SU-DHL-6 (cell line): ENCODE results near the gene GALNT9.

Experiments
- H2AFZ ChIP-seq: fragments of 200-600 bp; sonication (generic); 2 replicates; pipeline ENCODE4 v1.6.1; 2014; ENCODE audit warnings: low read depth, mild to moderate bottlenecking, moderate library complexity, mixed read lengths, antibody characterized with exemption, low read length; ENCODE audit not compliant: severe bottlenecking
- H3F3A ChIP-seq: fragments of 200-600 bp; shearing (Covaris generic); 2 replicates; pipeline ENCODE4 v1.6.0; 2016; ENCODE audit warnings: antibody characterized with exemption, mild to moderate bottlenecking; ENCODE audit not compliant: insufficient read depth
- H3K27ac ChIP-seq: fragments of 200-600 bp; sonication (generic); 2 replicates; pipeline ENCODE4 v1.5.1; 2016; ENCODE audit warnings: low read depth, mild to moderate bottlenecking, low read length, moderate library complexity, mixed read lengths
- H3K27me3 ChIP-seq: fragments of 200-600 bp; sonication (generic), shearing (Covaris generic); 2 replicates; pipeline ENCODE4 v1.6.0; 2014; ENCODE audit warnings: mild to moderate bottlenecking, low read length
- H3K36me3 ChIP-seq: fragments of 200-600 bp; sonication (generic); 2 replicates; pipeline ENCODE4 v1.6.1; 2014; ENCODE audit warnings: mild to moderate bottlenecking, low read length, mixed read lengths
- H3K4me2 ChIP-seq: fragments of 300-600, 200-600 bp; shearing (Covaris generic), sonication (generic); 2 replicates; pipeline ENCODE4 v1.6.0; 2014; ENCODE audit warnings: low read length, low read depth, mild to moderate bottlenecking; ENCODE audit not compliant: poor library complexity, severe bottlenecking
- H3K4me3 ChIP-seq: fragments of 200-600 bp; sonication (generic); 2 replicates; pipeline ENCODE4 v1.5.1; 2014; ENCODE audit warnings: antibody characterized with exemption, low read length, mild to moderate bottlenecking, mixed read lengths; ENCODE audit not compliant: insufficient read depth, poor library complexity, severe bottlenecking
- H3K79me2 ChIP-seq: fragments of 200-600 bp; sonication (generic); 2 replicates; pipeline ENCODE4 v1.6.1; 2014; ENCODE audit warnings: mild to moderate bottlenecking, low read length, moderate library complexity; ENCODE audit not compliant: insufficient read depth
- H3K9ac ChIP-seq: fragments of 200-600 bp; sonication (generic); 2 replicates; pipeline ENCODE4 v1.7.0; 2014; ENCODE audit warnings: mild to moderate bottlenecking, low read length
- H3K9me2 ChIP-seq: fragments of 200-600 bp; sonication (generic); replicated peaks from 2 replicates; pipeline ENCODE4 v1.6.1; 2014; ENCODE audit warnings: low read length; ENCODE audit not compliant: insufficient read depth
- H3K9me3 ChIP-seq: fragments of 200-600 bp; sonication (generic); 2 replicates; pipeline ENCODE4 v1.6.1; 2014; ENCODE audit warnings: low read length, mixed read lengths; ENCODE audit not compliant: insufficient read depth
- H4K20me1 ChIP-seq: fragments of 200-600 bp; sonication (generic); 2 replicates; pipeline ENCODE4 v1.6.1; 2014; ENCODE audit warnings: low read depth, mild to moderate bottlenecking, antibody characterized with exemption, low read length, moderate library complexity, mixed read lengths
- EZH2phosphoT487 ChIP-seq: fragments of 200-600 bp; sonication (generic), shearing (Covaris generic); conservative IDR thresholded peaks from 2 replicates; pipeline ENCODE4 v1.6.1; 2018; ENCODE audit warnings: mild to moderate bottlenecking, antibody characterized with exemption, low read length, moderate library complexity, mixed read lengths
- TF ChIP-seq, protein P1 (sequence below): fragments of 200-600 bp; sonication (generic); IDR thresholded peaks from one replicate; pipeline ENCODE4 v1.5.1; 2017; ENCODE audit warnings: antibody characterized with exemption, mild to moderate bottlenecking, low read length, moderate library complexity; ENCODE audit not compliant: insufficient read depth, poor library complexity, severe bottlenecking

GALNT9 gene

DNA sequence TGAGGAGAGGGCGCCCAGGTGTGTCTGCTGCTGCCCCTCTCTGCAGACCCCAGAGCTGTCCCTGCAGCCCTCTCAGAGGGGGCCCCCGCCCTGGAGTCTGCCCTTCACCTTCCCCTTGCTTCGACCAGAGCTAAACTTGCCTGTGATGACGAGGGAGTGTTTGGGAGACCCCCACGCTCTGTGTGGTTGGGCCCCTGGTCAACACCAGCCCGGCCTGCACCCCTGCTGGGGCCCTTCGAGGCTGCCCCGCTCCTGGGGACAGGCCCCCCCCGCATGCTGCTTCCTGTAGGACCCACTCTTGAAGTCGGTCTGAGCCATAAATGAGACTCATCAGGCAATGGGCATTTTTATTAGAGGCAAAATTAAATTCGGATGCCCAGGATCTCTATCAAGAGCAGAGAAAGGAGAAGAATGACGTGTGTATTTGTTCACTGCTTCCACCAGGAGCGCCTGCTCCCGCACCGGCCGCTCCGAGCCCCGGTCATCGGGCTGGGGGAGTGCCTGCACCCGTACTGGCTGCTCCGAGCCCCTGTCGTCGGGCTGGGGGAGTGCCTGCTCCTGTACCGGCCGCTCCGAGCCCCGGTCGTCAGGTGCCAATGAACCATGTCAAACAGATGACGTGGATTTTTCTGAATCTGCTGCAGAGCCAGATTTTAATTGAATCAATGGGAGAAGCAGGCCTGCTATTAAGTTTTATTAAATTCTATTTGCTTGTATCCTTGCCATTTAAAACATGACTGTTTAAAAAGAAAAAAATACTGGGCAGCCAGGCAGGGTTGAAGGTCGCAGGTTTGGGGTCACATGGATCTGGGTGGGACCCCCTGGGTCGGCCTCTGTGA, 137.5 kb downstream of the GALNT9 start:
- H2AFZ ChIP-seq: no peak overlapping the region
- no peaks in the 10 kb centered on the region for H3K79me2 ChIP-seq
- H3K4me2 ChIP-seq: no peak overlapping the region
- H3K27me3 ChIP-seq: no peaks in the 10 kb centered on the region
- H3K4me3 ChIP-seq: no peak overlapping the region
- H3K9me3 ChIP-seq: peaks cover 12% of the 10 kb centered on the region; the same call in 1 of the 2 replicates
- no peaks in the 10 kb centered on the region for H3F3A ChIP-seq
- no peak for TF ChIP-seq EZH2phosphoT487
- TF ChIP-seq, protein P1, sequence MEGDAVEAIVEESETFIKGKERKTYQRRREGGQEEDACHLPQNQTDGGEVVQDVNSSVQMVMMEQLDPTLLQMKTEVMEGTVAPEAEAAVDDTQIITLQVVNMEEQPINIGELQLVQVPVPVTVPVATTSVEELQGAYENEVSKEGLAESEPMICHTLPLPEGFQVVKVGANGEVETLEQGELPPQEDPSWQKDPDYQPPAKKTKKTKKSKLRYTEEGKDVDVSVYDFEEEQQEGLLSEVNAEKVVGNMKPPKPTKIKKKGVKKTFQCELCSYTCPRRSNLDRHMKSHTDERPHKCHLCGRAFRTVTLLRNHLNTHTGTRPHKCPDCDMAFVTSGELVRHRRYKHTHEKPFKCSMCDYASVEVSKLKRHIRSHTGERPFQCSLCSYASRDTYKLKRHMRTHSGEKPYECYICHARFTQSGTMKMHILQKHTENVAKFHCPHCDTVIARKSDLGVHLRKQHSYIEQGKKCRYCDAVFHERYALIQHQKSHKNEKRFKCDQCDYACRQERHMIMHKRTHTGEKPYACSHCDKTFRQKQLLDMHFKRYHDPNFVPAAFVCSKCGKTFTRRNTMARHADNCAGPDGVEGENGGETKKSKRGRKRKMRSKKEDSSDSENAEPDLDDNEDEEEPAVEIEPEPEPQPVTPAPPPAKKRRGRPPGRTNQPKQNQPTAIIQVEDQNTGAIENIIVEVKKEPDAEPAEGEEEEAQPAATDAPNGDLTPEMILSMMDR: no peak
- no peaks in the 10 kb centered on the region for H4K20me1 ChIP-seq
- no peaks in the 10 kb centered on the region for H3K36me3 ChIP-seq
- H3K9me2 ChIP-seq: no peaks in the 10 kb centered on the region
- no peak overlapping the region for H3K9ac ChIP-seq
- no peak overlapping the region for H3K27ac ChIP-seq

DNA sequence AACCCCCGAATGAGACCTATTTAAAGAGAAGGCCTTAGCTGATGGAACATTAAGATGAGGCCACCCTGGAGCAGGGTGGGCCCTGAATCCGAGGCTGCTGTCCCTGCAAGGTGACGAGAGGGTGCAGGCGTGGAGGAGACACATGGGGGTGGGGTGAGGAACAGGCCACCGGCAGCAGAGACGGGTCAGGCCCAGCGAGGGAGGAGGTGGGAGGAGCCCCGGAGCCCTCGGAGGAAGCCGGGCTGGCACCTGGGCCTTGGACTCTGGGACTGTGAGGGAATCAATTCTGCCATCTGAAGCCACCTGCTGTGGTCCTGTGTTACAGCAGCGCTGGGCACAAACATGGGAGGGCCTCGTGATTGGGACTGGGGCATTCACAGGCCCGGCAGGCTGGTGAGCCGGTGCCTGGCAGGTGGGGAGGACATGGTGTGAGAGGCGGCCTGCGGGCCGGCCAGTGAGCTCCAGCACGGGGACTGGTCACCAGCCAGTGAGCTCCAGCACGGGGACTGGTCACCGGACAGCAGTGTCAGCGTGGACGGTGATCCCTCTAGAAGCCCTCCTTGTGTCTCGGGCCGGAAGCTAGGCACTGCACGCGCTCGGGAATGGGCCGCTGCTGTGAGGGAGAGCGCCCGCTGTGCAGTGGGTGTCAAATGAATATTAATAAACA, 138.4 kb downstream of the GALNT9 start:
- H3K4me2 ChIP-seq: no peak overlapping the region
- TF ChIP-seq, protein P1: no peak
- TF ChIP-seq EZH2phosphoT487: no peak
- H4K20me1 ChIP-seq: no peaks in the 10 kb centered on the region
- H3K36me3 ChIP-seq: no peaks in the 10 kb centered on the region
- no peak overlapping the region for H3K9ac ChIP-seq
- no peaks in the 10 kb centered on the region for H3K27me3 ChIP-seq
- peaks cover 12% of the 10 kb centered on the region; the same call in 1 of the 2 replicates for H3K9me3 ChIP-seq
- no peak overlapping the region for H2AFZ ChIP-seq
- no peak overlapping the region for H3K27ac ChIP-seq
- no peaks in the 10 kb centered on the region for H3K9me2 ChIP-seq
- H3F3A ChIP-seq: no peaks in the 10 kb centered on the region
- H3K4me3 ChIP-seq: no peak overlapping the region
- H3K79me2 ChIP-seq: no peaks in the 10 kb centered on the region

DNA sequence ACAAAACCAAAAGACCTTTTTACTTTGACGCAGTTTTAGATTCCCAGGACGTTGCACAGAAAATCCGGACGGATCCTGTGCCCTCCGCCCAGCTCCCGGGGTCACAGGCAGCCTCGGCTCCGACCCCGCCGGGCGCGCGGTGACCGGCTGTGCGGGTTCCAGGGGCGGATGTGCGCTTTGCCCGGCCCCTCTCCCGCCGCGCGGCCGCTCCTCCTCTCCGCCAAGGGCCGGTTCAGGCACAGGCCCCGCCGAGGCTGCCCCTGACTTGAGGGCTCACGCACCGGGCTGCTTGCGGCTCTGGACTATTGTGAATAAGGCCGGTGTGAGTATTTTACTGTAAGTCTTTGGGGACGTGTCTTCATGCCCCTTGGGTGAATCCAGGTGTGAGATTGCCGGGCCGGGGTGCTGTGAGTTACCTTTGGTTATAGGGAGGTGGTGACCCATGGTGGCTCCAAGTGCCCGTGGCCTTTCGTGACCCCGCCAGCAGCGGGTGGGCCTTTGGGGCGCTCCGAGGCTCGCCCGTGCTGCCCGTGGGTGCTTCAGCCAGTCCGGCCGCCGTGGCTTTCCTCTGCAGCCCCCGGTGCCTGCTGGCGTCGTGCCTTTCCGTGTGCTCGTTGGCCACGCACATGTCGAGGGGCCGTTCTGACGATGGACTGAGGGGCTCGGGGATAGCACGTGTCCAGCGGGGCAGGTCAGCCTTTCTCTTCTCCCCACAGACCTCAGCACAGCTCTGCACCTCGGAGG, 139.2 kb downstream of the GALNT9 start:
- H3K9me3 ChIP-seq: peaks cover 12% of the 10 kb centered on the region; the same call in 1 of the 2 replicates
- TF ChIP-seq, protein P1: no peak
- TF ChIP-seq EZH2phosphoT487: no peak
- H3F3A ChIP-seq: no peaks in the 10 kb centered on the region
- peak overlapping the region; percentile 95 for H2AFZ ChIP-seq
- H4K20me1 ChIP-seq: no peaks in the 10 kb centered on the region
- no peaks in the 10 kb centered on the region for H3K36me3 ChIP-seq
- H3K4me3 ChIP-seq: peak overlapping the region; percentile 55
- H3K79me2 ChIP-seq: no peaks in the 10 kb centered on the region
- peak overlapping the region; percentile 72 for H3K4me2 ChIP-seq
- peak overlapping the region; percentile 53 for H3K9ac ChIP-seq
- no peaks in the 10 kb centered on the region for H3K27me3 ChIP-seq
- no peak overlapping the region for H3K27ac ChIP-seq
- no peaks in the 10 kb centered on the region for H3K9me2 ChIP-seq
